ENCODE results near the gene GRM8. TPM values are rescaled to one million over a fixed set of nuclear protein-coding genes. Genes with fewer than 3 reads are reported as not detected.
"Not testable (repeated sequence)": the region's sequence is repeated elsewhere in the genome, so short reads cannot be mapped to it uniquely, and the experiment has no call there.

Gene GRM8
- total RNA-seq, 1 donor from 2014 or later = 0.72 TPM

- no peak for DNase-seq (ENCODE audit: low read depth)
Observed at GRCh38 chr7:126931581-126931980, 321.2 kb downstream of the GRM8 start.

- DNase-seq (ENCODE audit: low read depth) = no peak
Observed at GRCh38 chr7:126930166-126930565, 322.6 kb downstream of the GRM8 start.

- DNase-seq (ENCODE audit: low read depth) = no peak
Observed at GRCh38 chr7:126924477-126924876, 328.3 kb downstream of the GRM8 start.

- DNase-seq (ENCODE audit: low read depth) = not testable (repeated sequence)
Observed at GRCh38 chr7:126911627-126912026, 341.1 kb downstream of the GRM8 start.

GRCh38 chr7:126908564-126908963 is 344.2 kb downstream of the GRM8 start:
- DNase-seq (ENCODE audit: low read depth) = not testable (repeated sequence)

GRCh38 chr7:126907657-126908056 is 345.1 kb downstream of the GRM8 start:
- DNase-seq (ENCODE audit: low read depth) = not testable (repeated sequence)

GRCh38 chr7:126905255-126905654 is 347.5 kb downstream of the GRM8 start:
- not testable (repeated sequence) for DNase-seq (ENCODE audit: low read depth)

GRCh38 chr7:126901041-126901765 is 351.5 kb downstream of the GRM8 start:
- not testable (repeated sequence) for DNase-seq (ENCODE audit: low read depth)

- not testable (repeated sequence) for DNase-seq (ENCODE audit: low read depth)
Observed at GRCh38 chr7:126887980-126888379, 364.8 kb downstream of the GRM8 start.

- DNase-seq (ENCODE audit: low read depth) = not testable (repeated sequence)
Observed at GRCh38 chr7:126887560-126887959, 365.2 kb downstream of the GRM8 start.

- not testable (repeated sequence) for DNase-seq (ENCODE audit: low read depth)
Observed at GRCh38 chr7:126882730-126883129, 370.0 kb downstream of the GRM8 start.

GRCh38 chr7:126881908-126882307 is 370.8 kb downstream of the GRM8 start:
- not testable (repeated sequence) for DNase-seq (ENCODE audit: low read depth)

- no peak for DNase-seq (ENCODE audit: low read depth)
Observed at GRCh38 chr7:126881315-126881714, 371.4 kb downstream of the GRM8 start.

- not testable (repeated sequence) for DNase-seq (ENCODE audit: low read depth)
Observed at GRCh38 chr7:126876536-126876935, 376.2 kb downstream of the GRM8 start.

- no peak for DNase-seq (ENCODE audit: low read depth)
Observed at GRCh38 chr7:126856691-126857291, 395.9 kb downstream of the GRM8 start.

GRCh38 chr7:126845331-126845730 is 407.4 kb downstream of the GRM8 start:
- no peak for DNase-seq (ENCODE audit: low read depth)

- no peak for DNase-seq (ENCODE audit: low read depth)
Observed at GRCh38 chr7:126843883-126844282, 408.9 kb downstream of the GRM8 start.

- no peak for DNase-seq (ENCODE audit: low read depth)
Observed at GRCh38 chr7:126843336-126843735, 409.4 kb downstream of the GRM8 start.

- no peak for DNase-seq (ENCODE audit: low read depth)
Observed at GRCh38 chr7:126842451-126842850, 410.3 kb downstream of the GRM8 start.

- DNase-seq (ENCODE audit: low read depth) = no peak
Observed at GRCh38 chr7:126840869-126841268, 411.9 kb downstream of the GRM8 start.

GRCh38 chr7:126839624-126840023 is 413.1 kb downstream of the GRM8 start:
- no peak for DNase-seq (ENCODE audit: low read depth)

- no peak for DNase-seq (ENCODE audit: low read depth)
Observed at GRCh38 chr7:126838194-126838593, 414.5 kb downstream of the GRM8 start.

- not testable (repeated sequence) for DNase-seq (ENCODE audit: low read depth)
Observed at GRCh38 chr7:126831241-126831640, 421.5 kb downstream of the GRM8 start.

Data from myocyte (in vitro differentiated cells).